H9 (cell line): ENCODE results near the gene FCRL5. TPM values are rescaled to one million over a fixed set of nuclear protein-coding genes. Genes with fewer than 3 reads are reported as not detected.

ENCODE experiments used
- DNase-seq: peaks from one replicate; pipeline ENCODE4 v3.0.0-alpha.2; 2017
- H2AFZ ChIP-seq: one replicate; pipeline ENCODE4 v1.6.1; 2013; ENCODE audit warnings: mild to moderate bottlenecking, low read length, control low read depth, moderate library complexity
- H2AK5ac ChIP-seq: 2 replicates; pipeline ENCODE4 v1.6.1; 2013; ENCODE audit warnings: low read length, control low read depth, mixed read lengths; ENCODE audit not compliant: insufficient read length
- H2BK120ac ChIP-seq: one replicate; pipeline ENCODE4 v1.6.1; 2013; ENCODE audit warnings: low read depth, mild to moderate bottlenecking, low read length, control low read depth, inconsistent platforms; ENCODE audit not compliant: poor library complexity, severe bottlenecking
- H2BK12ac ChIP-seq: 2 replicates; pipeline ENCODE4 v1.6.1; 2013; ENCODE audit warnings: low read length, control low read depth, mixed read lengths, low read depth; ENCODE audit not compliant: insufficient read length
- H2BK15ac ChIP-seq: 2 replicates; pipeline ENCODE4 v1.6.1; 2013; ENCODE audit warnings: low read depth, low read length, control low read depth
- H2BK20ac ChIP-seq: one replicate; pipeline ENCODE4 v1.6.1; 2013; ENCODE audit warnings: low read depth, mild to moderate bottlenecking, low read length, control low read depth, inconsistent platforms; ENCODE audit not compliant: poor library complexity, severe bottlenecking
- H2BK5ac ChIP-seq: 2 replicates; pipeline ENCODE4 v1.6.1; 2013; ENCODE audit warnings: low read length, control low read depth, mixed read lengths; ENCODE audit not compliant: insufficient read length
- H3K14ac ChIP-seq: 2 replicates; pipeline ENCODE4 v1.6.1; 2013; ENCODE audit warnings: low read length, control low read depth; ENCODE audit not compliant: insufficient read depth
- H3K18ac ChIP-seq: 2 replicates; pipeline ENCODE4 v1.6.1; 2013; ENCODE audit warnings: low read depth, mild to moderate bottlenecking, mixed read lengths, low read length, control low read depth; ENCODE audit not compliant: insufficient read length
- H3K23ac ChIP-seq: 2 replicates; pipeline ENCODE4 v1.6.1; 2013; ENCODE audit warnings: low read length, control low read depth, mixed read lengths, low read depth; ENCODE audit not compliant: insufficient read length
- H3K23me2 ChIP-seq: 2 replicates; pipeline ENCODE4 v1.6.1; 2013; ENCODE audit warnings: low read depth, mild to moderate bottlenecking, mixed read lengths, low read length, control low read depth; ENCODE audit not compliant: insufficient read length, poor library complexity, severe bottlenecking
- H3K27ac ChIP-seq: 2 replicates; pipeline ENCODE4 v1.5.1; 2013; ENCODE audit warnings: low read length, control low read depth, mixed read lengths, low read depth; ENCODE audit not compliant: insufficient read length
- H3K27me3 ChIP-seq: 2 replicates; pipeline ENCODE4 v1.6.1; 2013; ENCODE audit warnings: low read length, control low read depth, inconsistent platforms; ENCODE audit not compliant: insufficient read depth
- H3K4ac ChIP-seq: 2 replicates; pipeline ENCODE4 v1.6.1; 2013; ENCODE audit warnings: low read depth, mild to moderate bottlenecking, control low read depth, inconsistent platforms, low read length, moderate library complexity
- H3K4me1 ChIP-seq: 2 replicates; pipeline ENCODE4 v1.6.1; 2013; ENCODE audit warnings: low read length, control low read depth, inconsistent platforms; ENCODE audit not compliant: insufficient read depth
- H3K4me2 ChIP-seq: 2 replicates; pipeline ENCODE4 v1.6.1; 2013; ENCODE audit warnings: low read length, control low read depth, mixed read lengths; ENCODE audit not compliant: insufficient read length, insufficient read depth
- H3K56ac ChIP-seq: 2 replicates; pipeline ENCODE4 v1.6.1; 2013; ENCODE audit warnings: low read depth, mild to moderate bottlenecking, mixed read lengths, low read length, control low read depth; ENCODE audit not compliant: insufficient read length
- H3K79me1 ChIP-seq: 2 replicates; pipeline ENCODE4 v1.6.1; 2013; ENCODE audit warnings: low read depth, mild to moderate bottlenecking, moderate library complexity, low read length, control low read depth, inconsistent platforms; ENCODE audit not compliant: insufficient read depth, poor library complexity, severe bottlenecking
- H3K79me2 ChIP-seq: 2 replicates; pipeline ENCODE4 v1.6.1; 2013; ENCODE audit warnings: low read length, control low read depth, inconsistent platforms; ENCODE audit not compliant: insufficient read depth
- H3K9ac ChIP-seq: 2 replicates; pipeline ENCODE4 v1.6.1; 2013; ENCODE audit warnings: low read length, control low read depth, mixed read lengths; ENCODE audit not compliant: insufficient read length; ENCODE audit errors: extremely low read depth
- H3K9me3 ChIP-seq: one replicate; pipeline ENCODE4 v1.6.1; 2013; ENCODE audit warnings: low read depth, low read length, inconsistent platforms; ENCODE audit not compliant: control insufficient read depth
- H3T11ph ChIP-seq: one replicate; pipeline ENCODE4 v1.6.1; 2013; ENCODE audit warnings: mild to moderate bottlenecking, low read length, control low read depth, inconsistent platforms
- H4K20me1 ChIP-seq: one replicate; pipeline ENCODE4 v1.6.1; 2013; ENCODE audit not compliant: control insufficient read depth, insufficient read length, insufficient read depth
- H4K5ac ChIP-seq: 2 replicates; pipeline ENCODE4 v1.6.1; 2013; ENCODE audit warnings: low read depth, mild to moderate bottlenecking, mixed read lengths, low read length, control low read depth; ENCODE audit not compliant: insufficient read length
- H4K8ac ChIP-seq: replicated peaks from 2 replicates; pipeline ENCODE4 v1.6.1; 2013; ENCODE audit warnings: low read length, control low read depth, mixed read lengths, low read depth; ENCODE audit not compliant: insufficient read length
- H4K91ac ChIP-seq: 2 replicates; pipeline ENCODE4 v1.6.1; 2013; ENCODE audit warnings: low read depth, mild to moderate bottlenecking, moderate library complexity, mixed read lengths, low read length, control low read depth; ENCODE audit not compliant: insufficient read length
- H3K27ac Mint-ChIP-seq, 3 experiments: 2 replicates in 2 of 3; 3 replicates in 1 of 3; pipeline ENCODE4 v1.8.0; 2020 to 2021; ENCODE audit warnings: mixed read lengths in 3 of 3, mild to moderate bottlenecking in 1 of 3, moderate library complexity in 1 of 3
- H3K27me3 Mint-ChIP-seq: 2 replicates; pipeline ENCODE4 v1.8.0; 2021; ENCODE audit warnings: low read depth, mild to moderate bottlenecking, moderate library complexity, mixed read lengths
- H3K36me3 Mint-ChIP-seq, 3 experiments: 2 replicates in 2 of 3; 3 replicates in 1 of 3; pipeline ENCODE4 v1.8.0; 2020 to 2021; ENCODE audit warnings: low read depth in 3 of 3, mixed read lengths in 3 of 3; ENCODE audit not compliant: insufficient read depth in 1 of 3
- H3K4me1 Mint-ChIP-seq, 2 experiments: 2 replicates each; pipeline ENCODE4 v1.8.0; 2020; ENCODE audit warnings: mixed read lengths in 2 of 2
- H3K4me3 Mint-ChIP-seq, 2 experiments: 2 replicates in 1 of 2; 3 replicates in 1 of 2; pipeline ENCODE4 v1.8.0; 2020 to 2021; ENCODE audit warnings: mild to moderate bottlenecking in 2 of 2, mixed read lengths in 2 of 2, moderate library complexity in 1 of 2
- H3K9me3 Mint-ChIP-seq, 2 experiments: 2 replicates in 1 of 2; 3 replicates in 1 of 2; pipeline ENCODE4 v1.8.0; 2020; ENCODE audit warnings: mild to moderate bottlenecking in 2 of 2, mixed read lengths in 2 of 2, moderate library complexity in 1 of 2
- WGBS: extraction: QIAGEN DNeasy Blood & Tissue Kit; methylation state at CpG from one replicate; pipeline ENCODE4 v1.1.7; 2013; ENCODE audit warnings: missing lambda C conversion rate, low lambda C conversion rate, mixed read lengths; ENCODE audit not compliant: insufficient read length; ENCODE audit errors: extremely low coverage; 5-methylcytosine and 5-hydroxymethylcytosine counted together
- total RNA-seq: library from RNA; stranded (reverse); gene quantifications from 2 replicates; pipeline ENCODE4 v1.2.1, GENCODE V29; 2021
- TF ChIP-seq, protein P1 (sequence below): fragments of 200-600 bp; sonication (generic); conservative IDR thresholded peaks from 3 replicates; pipeline ENCODE4 v1.8.0; 2021; ENCODE audit warnings: antibody characterized with exemption, mild to moderate bottlenecking

FCRL5 gene
- total RNA-seq, 1 experiment from 2014 or later, result 0.98 TPM

DNA sequence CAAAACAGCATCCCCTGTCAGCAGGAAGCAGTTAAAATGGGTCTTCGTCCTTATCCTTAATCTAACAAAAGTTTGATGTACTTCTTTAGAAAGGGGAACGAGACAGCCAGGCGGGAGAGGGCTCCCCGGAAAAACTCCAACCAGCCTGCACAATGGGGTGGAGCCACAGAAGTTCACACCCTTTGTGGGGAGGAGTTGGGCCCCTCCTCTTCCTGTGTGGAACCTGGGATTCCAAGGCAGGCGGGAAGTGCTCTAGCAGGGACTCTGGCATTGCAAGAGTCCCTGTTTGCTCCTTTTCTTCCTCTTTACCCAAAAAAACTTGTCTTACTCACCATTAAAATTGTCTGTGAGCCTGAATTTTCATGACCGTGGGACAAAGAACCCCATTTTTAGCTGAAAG is 47.7 kb downstream of the FCRL5 start:
- Mint-ChIP-seq H3K27ac (no peak overlapping the region), H3K4me1 (peaks cover 5 to 11% of the 10 kb centered on the region in 2 experiments), H3K4me3 (no peak overlapping the region), H3K9me3 (peaks cover 0 to 5% of the 10 kb centered on the region in 2 experiments; a peak in 2 of 5 replicates), H3K36me3 (no peaks in the 10 kb centered on the region; a peak in 1 of 7 replicates), H3K27me3 (peaks cover 3% of the 10 kb centered on the region; the same call in 1 of the 2 replicates)
- no peak overlapping the region for H4K5ac ChIP-seq
- H2BK120ac ChIP-seq, result no peak overlapping the region
- no peaks in the 10 kb centered on the region for H3K27me3 ChIP-seq
- no peaks in the 10 kb centered on the region for H3K79me2 ChIP-seq
- H3K4me2 ChIP-seq, result no peak overlapping the region
- no peak overlapping the region for H3K18ac ChIP-seq
- no peak overlapping the region for H3K56ac ChIP-seq
- H2BK5ac ChIP-seq, result no peak overlapping the region
- H3T11ph ChIP-seq, result no peak overlapping the region
- H4K20me1 ChIP-seq, result no peaks in the 10 kb centered on the region
- no peak overlapping the region for H2BK12ac ChIP-seq
- H3K79me1 ChIP-seq, result no peaks in the 10 kb centered on the region
- DNase-seq, result peak; percentile 62
- no peak overlapping the region for H4K8ac ChIP-seq
- H3K23me2 ChIP-seq, result no peaks in the 10 kb centered on the region
- H2BK20ac ChIP-seq, result no peak overlapping the region
- no peak overlapping the region for H3K4ac ChIP-seq
- TF ChIP-seq, protein P1, sequence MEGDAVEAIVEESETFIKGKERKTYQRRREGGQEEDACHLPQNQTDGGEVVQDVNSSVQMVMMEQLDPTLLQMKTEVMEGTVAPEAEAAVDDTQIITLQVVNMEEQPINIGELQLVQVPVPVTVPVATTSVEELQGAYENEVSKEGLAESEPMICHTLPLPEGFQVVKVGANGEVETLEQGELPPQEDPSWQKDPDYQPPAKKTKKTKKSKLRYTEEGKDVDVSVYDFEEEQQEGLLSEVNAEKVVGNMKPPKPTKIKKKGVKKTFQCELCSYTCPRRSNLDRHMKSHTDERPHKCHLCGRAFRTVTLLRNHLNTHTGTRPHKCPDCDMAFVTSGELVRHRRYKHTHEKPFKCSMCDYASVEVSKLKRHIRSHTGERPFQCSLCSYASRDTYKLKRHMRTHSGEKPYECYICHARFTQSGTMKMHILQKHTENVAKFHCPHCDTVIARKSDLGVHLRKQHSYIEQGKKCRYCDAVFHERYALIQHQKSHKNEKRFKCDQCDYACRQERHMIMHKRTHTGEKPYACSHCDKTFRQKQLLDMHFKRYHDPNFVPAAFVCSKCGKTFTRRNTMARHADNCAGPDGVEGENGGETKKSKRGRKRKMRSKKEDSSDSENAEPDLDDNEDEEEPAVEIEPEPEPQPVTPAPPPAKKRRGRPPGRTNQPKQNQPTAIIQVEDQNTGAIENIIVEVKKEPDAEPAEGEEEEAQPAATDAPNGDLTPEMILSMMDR, result no peak
- no peak overlapping the region for H3K9ac ChIP-seq
- H3K27ac ChIP-seq, result no peak overlapping the region
- WGBS, result no CpG with 5 or more reads among the region's 6 CpGs
- H4K91ac ChIP-seq, result no peak overlapping the region
- H3K4me1 ChIP-seq, result no peaks in the 10 kb centered on the region
- H3K14ac ChIP-seq, result no peak overlapping the region
- no peak overlapping the region for H2AFZ ChIP-seq
- H3K9me3 ChIP-seq, result no peaks in the 10 kb centered on the region
- H3K23ac ChIP-seq, result no peak overlapping the region
- H2BK15ac ChIP-seq, result no peak overlapping the region
- no peak overlapping the region for H2AK5ac ChIP-seq
